SU-DHL-6 (cell line): Measurements from ENCODE around the gene LSP1.
"Not testable (repeated sequence)": the region's sequence is repeated elsewhere in the genome, so short reads cannot be mapped to it uniquely, and the experiment has no call there.

ENCODE experiments used
- H2AFZ ChIP-seq: fragments of 200-600 bp; sonication (generic); 2 replicates; pipeline ENCODE4 v1.6.1; 2014; ENCODE audit warnings: low read depth, mild to moderate bottlenecking, moderate library complexity, mixed read lengths, antibody characterized with exemption, low read length; ENCODE audit not compliant: severe bottlenecking
- H3F3A ChIP-seq: fragments of 200-600 bp; shearing (Covaris generic); 2 replicates; pipeline ENCODE4 v1.6.0; 2016; ENCODE audit warnings: antibody characterized with exemption, mild to moderate bottlenecking; ENCODE audit not compliant: insufficient read depth
- H3K27ac ChIP-seq: fragments of 200-600 bp; sonication (generic); 2 replicates; pipeline ENCODE4 v1.5.1; 2016; ENCODE audit warnings: low read depth, mild to moderate bottlenecking, low read length, moderate library complexity, mixed read lengths
- H3K27me3 ChIP-seq: fragments of 200-600 bp; sonication (generic), shearing (Covaris generic); 2 replicates; pipeline ENCODE4 v1.6.0; 2014; ENCODE audit warnings: mild to moderate bottlenecking, low read length
- H3K36me3 ChIP-seq: fragments of 200-600 bp; sonication (generic); 2 replicates; pipeline ENCODE4 v1.6.1; 2014; ENCODE audit warnings: mild to moderate bottlenecking, low read length, mixed read lengths
- H3K4me2 ChIP-seq: fragments of 300-600, 200-600 bp; shearing (Covaris generic), sonication (generic); 2 replicates; pipeline ENCODE4 v1.6.0; 2014; ENCODE audit warnings: low read length, low read depth, mild to moderate bottlenecking; ENCODE audit not compliant: poor library complexity, severe bottlenecking
- H3K4me3 ChIP-seq: fragments of 200-600 bp; sonication (generic); 2 replicates; pipeline ENCODE4 v1.5.1; 2014; ENCODE audit warnings: antibody characterized with exemption, low read length, mild to moderate bottlenecking, mixed read lengths; ENCODE audit not compliant: insufficient read depth, poor library complexity, severe bottlenecking
- H3K79me2 ChIP-seq: fragments of 200-600 bp; sonication (generic); 2 replicates; pipeline ENCODE4 v1.6.1; 2014; ENCODE audit warnings: mild to moderate bottlenecking, low read length, moderate library complexity; ENCODE audit not compliant: insufficient read depth
- H3K9ac ChIP-seq: fragments of 200-600 bp; sonication (generic); 2 replicates; pipeline ENCODE4 v1.7.0; 2014; ENCODE audit warnings: mild to moderate bottlenecking, low read length
- H3K9me2 ChIP-seq: fragments of 200-600 bp; sonication (generic); replicated peaks from 2 replicates; pipeline ENCODE4 v1.6.1; 2014; ENCODE audit warnings: low read length; ENCODE audit not compliant: insufficient read depth
- H3K9me3 ChIP-seq: fragments of 200-600 bp; sonication (generic); 2 replicates; pipeline ENCODE4 v1.6.1; 2014; ENCODE audit warnings: low read length, mixed read lengths; ENCODE audit not compliant: insufficient read depth
- H4K20me1 ChIP-seq: fragments of 200-600 bp; sonication (generic); 2 replicates; pipeline ENCODE4 v1.6.1; 2014; ENCODE audit warnings: low read depth, mild to moderate bottlenecking, antibody characterized with exemption, low read length, moderate library complexity, mixed read lengths
- CTCF ChIP-seq: fragments of 200-600 bp; sonication (generic); IDR thresholded peaks from one replicate; pipeline ENCODE4 v1.5.1; 2017; ENCODE audit warnings: antibody characterized with exemption, mild to moderate bottlenecking, low read length, moderate library complexity; ENCODE audit not compliant: insufficient read depth, poor library complexity, severe bottlenecking
- EZH2phosphoT487 ChIP-seq: fragments of 200-600 bp; sonication (generic), shearing (Covaris generic); conservative IDR thresholded peaks from 2 replicates; pipeline ENCODE4 v1.6.1; 2018; ENCODE audit warnings: mild to moderate bottlenecking, antibody characterized with exemption, low read length, moderate library complexity, mixed read lengths

The LSP1 gene

GRCh38 chr11:1852877-1853276 lies at the start of gene LSP1:
LSP1 (plus strand) TSS chr11:1853084; CDS start chr11:1853145, 61 bp downstream.
- Histone ChIP-seq H2AFZ (peak within 1 kb of the TSS; percentile 57), H3K9me3 (no peaks in the 10 kb centered on the region), H3K4me3 (peak within 1 kb of the TSS; percentile 66), H3K9me2 (no peaks in the 10 kb centered on the region), H3K27ac (peak within 1 kb of the TSS; percentile 98), H3F3A (peaks cover 22% of the 10 kb centered on the region), H3K79me2 (peaks cover 34% of the 10 kb centered on the region), H3K4me2 (peak within 1 kb of the TSS; percentile 74), H4K20me1 (peaks cover 10% of the 10 kb centered on the region; the same call in 1 of the 2 replicates), H3K36me3 (no peaks in the 10 kb centered on the region), H3K9ac (peak within 1 kb of the TSS; percentile 69), H3K27me3 (no peaks in the 10 kb centered on the region)
- TF ChIP-seq CTCF (no peak), EZH2phosphoT487 (no peak)

GRCh38 chr11:1803246-1803645 lies 49.6 kb upstream of the LSP1 start:
- no peaks in the 10 kb centered on the region for H3F3A ChIP-seq
- no peaks in the 10 kb centered on the region for H3K79me2 ChIP-seq
- no peaks in the 10 kb centered on the region for H3K9me3 ChIP-seq
- no peak overlapping the region for H3K27ac ChIP-seq
- H3K36me3 ChIP-seq: no peaks in the 10 kb centered on the region
- TF ChIP-seq CTCF (no peak), EZH2phosphoT487 (no peak)
- no peaks in the 10 kb centered on the region for H3K27me3 ChIP-seq
- no peak overlapping the region for H2AFZ ChIP-seq
- no peak overlapping the region for H3K4me2 ChIP-seq
- no peak overlapping the region for H3K4me3 ChIP-seq
- H3K9ac ChIP-seq: no peak overlapping the region
- no peaks in the 10 kb centered on the region for H4K20me1 ChIP-seq
- H3K9me2 ChIP-seq: no peaks in the 10 kb centered on the region

GRCh38 chr11:1803835-1804519 lies 48.9 kb upstream of the LSP1 start:
- H3F3A ChIP-seq, H3K4me3 ChIP-seq, H3K9ac ChIP-seq, H3K9me2 ChIP-seq, H3K79me2 ChIP-seq, H3K27me3 ChIP-seq, H3K27ac ChIP-seq, H3K36me3 ChIP-seq, H4K20me1 ChIP-seq, H3K4me2 ChIP-seq, H2AFZ ChIP-seq, H3K9me3 ChIP-seq: not testable (repeated sequence)

GRCh38 chr11:1805525-1805924 lies 47.4 kb upstream of the LSP1 start:
- TF ChIP-seq EZH2phosphoT487 (no peak), CTCF (no peak)
- H3K4me2 ChIP-seq: no peak overlapping the region
- no peaks in the 10 kb centered on the region for H3K9me3 ChIP-seq
- H3F3A ChIP-seq: no peaks in the 10 kb centered on the region
- H3K9ac ChIP-seq: no peak overlapping the region
- no peak overlapping the region for H2AFZ ChIP-seq
- H3K27ac ChIP-seq: no peak overlapping the region
- H3K27me3 ChIP-seq: no peaks in the 10 kb centered on the region
- H4K20me1 ChIP-seq: no peaks in the 10 kb centered on the region
- H3K9me2 ChIP-seq: no peaks in the 10 kb centered on the region
- no peak overlapping the region for H3K4me3 ChIP-seq
- H3K36me3 ChIP-seq: no peaks in the 10 kb centered on the region
- H3K79me2 ChIP-seq: no peaks in the 10 kb centered on the region
